Stimulated activated CD4-positive, alpha-beta T cell treated with anti-CD3 and anti-CD28 coated beads, Interleukin-2, amount 100 ng/mL, for 24 hours (primary cell): Measurements from ENCODE around the gene TTC12.

Source experiments
- DNase-seq, 2 donors: peaks; one replicate each; pipeline ENCODE4 v3.0.0-alpha.2; 2020

The TTC12 gene

DNA sequence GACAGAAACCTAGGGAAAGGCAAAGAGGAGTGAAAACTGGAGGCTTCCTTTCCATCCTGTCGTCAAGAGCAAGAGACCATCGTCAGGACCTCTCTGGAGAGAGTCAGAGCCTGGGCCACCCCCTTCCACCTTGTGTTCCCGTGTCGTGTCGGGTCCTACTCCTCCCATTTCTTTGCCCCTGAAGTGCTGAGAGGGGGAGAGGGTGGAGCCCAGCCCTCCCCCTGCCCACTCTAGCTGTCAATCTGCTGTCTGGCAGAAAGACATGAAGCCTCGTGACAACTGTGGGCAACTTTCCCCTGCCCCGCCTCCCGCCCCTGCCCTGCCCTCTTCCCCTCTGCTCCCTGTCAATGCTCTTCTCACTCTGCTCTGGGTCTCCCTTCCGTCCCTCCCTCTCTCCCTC lies 93.8 kb downstream of the TTC12 start:
- no peak for DNase-seq

GRCh38 chr11:113408887-113409286 lies 94.5 kb downstream of the TTC12 start:
- no peak for DNase-seq

- DNase-seq = no peak
Measured at GRCh38 chr11:113409526-113409925, 95.1 kb downstream of the TTC12 start.

- DNase-seq = no peak
Measured at GRCh38 chr11:113410414-113411135, 96.2 kb downstream of the TTC12 start.

DNA sequence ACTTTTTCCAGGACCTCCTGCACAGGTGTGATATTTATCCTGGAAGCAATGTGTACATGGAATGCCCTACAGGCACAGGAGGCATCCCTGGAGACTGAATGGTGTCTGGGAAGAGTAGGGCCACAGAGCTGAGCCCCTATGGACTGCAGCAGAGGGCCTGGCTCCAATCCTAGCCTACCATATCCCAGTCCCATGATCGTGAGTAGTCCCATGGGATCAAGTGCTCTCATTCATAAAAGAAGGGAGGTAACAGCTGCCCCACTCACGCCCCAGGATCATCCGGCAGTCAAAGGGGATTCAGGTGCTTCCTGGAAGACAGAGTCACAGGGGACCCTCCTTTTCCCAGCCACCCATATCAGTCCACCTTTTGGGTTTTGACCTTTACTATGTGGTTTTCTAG lies 97.2 kb downstream of the TTC12 start:
- no peak for DNase-seq

DNA sequence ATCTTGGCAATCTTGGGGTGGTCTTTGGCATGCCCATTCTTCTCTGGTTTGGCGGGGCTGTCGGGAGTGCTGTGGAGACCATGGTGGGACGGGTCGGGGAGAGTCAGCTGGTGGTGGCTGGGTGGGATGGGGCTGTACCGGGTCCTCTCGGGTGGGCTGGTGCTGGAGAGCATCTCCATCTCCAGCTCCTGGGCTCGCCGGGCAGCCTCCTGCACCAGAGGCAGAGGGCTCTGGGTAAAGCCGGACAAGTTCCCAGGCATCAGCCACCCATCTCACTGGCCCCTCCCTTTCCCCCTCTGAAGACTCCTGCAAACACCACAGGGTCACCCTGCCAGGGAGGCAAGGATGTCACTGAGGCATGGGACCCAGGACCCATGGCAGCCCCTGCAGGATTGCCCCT lies 98.3 kb downstream of the TTC12 start:
- no peak for DNase-seq

GRCh38 chr11:113415343-113415742 lies 101.0 kb downstream of the TTC12 start:
- DNase-seq = no peak
